Ovary (tissue), 9 donors: ENCODE results near the gene RABAC1. TPM values are rescaled to one million over a fixed set of nuclear protein-coding genes. Genes with fewer than 3 reads are reported as not detected.

Source experiments
- DNase-seq, 5 donors: peaks; one replicate each; pipeline ENCODE4 v3.0.0-alpha.2; 2019 to 2020
- H3K27ac ChIP-seq, 2 donors: fragments of 200-600 bp; one replicate each; pipeline versions ENCODE4 v1.5.1 to v1.8.0; 2019 to 2022
- H3K27me3 ChIP-seq: fragments of 200-600 bp; one replicate; pipeline ENCODE4 v1.8.0; 2022
- H3K36me3 ChIP-seq: fragments of 200-600 bp; sonication (generic); one replicate; pipeline ENCODE4 v1.5.1; 2019
- H3K4me1 ChIP-seq: one replicate; pipeline ENCODE4 v1.8.1; 2013; ENCODE audit warnings: mild to moderate bottlenecking, moderate library complexity; ENCODE audit not compliant: insufficient read depth
- H3K4me3 ChIP-seq: fragments of 200-600 bp; sonication (generic); one replicate; pipeline ENCODE4 v1.5.1; 2017
- H3K9me3 ChIP-seq, 2 donors: fragments of 200-600 bp in 1 of 2; sonication (generic) in 1 of 2; one replicate each; pipeline versions ENCODE4 v1.5.1 to v1.8.1; 2013 to 2019; ENCODE audit warnings: mild to moderate bottlenecking in 1 of 2, moderate library complexity in 1 of 2
- CTCF ChIP-seq, 3 donors: fragments of 450-650 bp in 2 of 3; fragments of 200-600 bp in 1 of 3; IDR thresholded peaks; one replicate each; pipeline versions ENCODE4 v1.5.1 to v1.8.0; 2016 to 2022; ENCODE audit warnings: antibody characterized with exemption in 3 of 3, mild to moderate bottlenecking in 1 of 3
- EP300 ChIP-seq: sonication (generic); formaldehyde crosslinking; IDR thresholded peaks from one replicate; pipeline ENCODE4 v1.6.1; 2017; ENCODE audit warnings: antibody characterized with exemption
- POLR2A ChIP-seq: fragments of 450-650 bp; IDR thresholded peaks from one replicate; pipeline ENCODE4 v1.6.1; 2017; ENCODE audit warnings: antibody characterized with exemption, mild to moderate bottlenecking, moderate library complexity
- WGBS, 3 donors: extraction: QIAGEN DNeasy Blood & Tissue Kit in 1 of 3; methylation state at CpG; one replicate each; pipeline versions ENCODE4 v1.1.5 to v1.1.7; 2013 to 2017; 5-methylcytosine and 5-hydroxymethylcytosine counted together
- intact Hi-C, 4 donors: fragments of 100-400 bp; cut with DNase I; formaldehyde crosslinking; loops; one replicate each; pipeline versions ENCODE4 v1.11.0 to v1.15.1; 2022 to 2023
- polyA plus RNA-seq, 2 donors: library from polyadenylated mRNA; stranded (reverse); fragments of 200-250 nt in 1 of 2; fragments of 350-450 nt in 1 of 2; fragmentation: Illumina TruSeq in 1 of 2; extraction: RNeasy Lipid Tissue Mini Kit (QIAGEN cat#74804) in 1 of 2; gene quantifications; one replicate each; pipeline ENCODE4 v1.2.3, GENCODE V29; 2013 to 2014
- total RNA-seq, 7 donors: library from RNA; depleted of rRNA in 2 of 7; stranded (reverse); fragments of >200 nt in 2 of 7; fragmentation: NEBNext Ultra II Directional in 3 of 7; extraction: Animal tissue kit (Norgen Biotek cat#: 25700) in 3 of 7; gene quantifications; one replicate each; pipeline versions ENCODE4 v1.1.0 to v1.2.4, GENCODE V29; 2016 to 2023
- donor health status: DM: no; HTN: no; CAD: no; lungs with moderate emphysema.
- donor health status: DM: no; HTN: no; CAD: no.
- donor health status: Bipolar disorder and iron deficiency.
- donor health status: DM: yes; HTN: yes; CAD: no.
- donor health status: DM: no; HTN: no; CAD: no.
- donor health status: DM: yes; HTN: yes; CAD: no.

The RABAC1 gene
- total and polyA plus RNA-seq, 9 donors: 21.2 to 224 (median 147) TPM

GRCh38 chr19:41990615-41991014 is 31.5 kb upstream of the RABAC1 start:
- DNase-seq: no peak
- H3K36me3 ChIP-seq: no peaks in the 10 kb centered on the region
- 61 to 66% (median 63%) methylated on average over 2 of the region's 2 CpGs for WGBS, 3 donors
- TF ChIP-seq POLR2A: no peak
- TF ChIP-seq EP300: no peak
- TF ChIP-seq CTCF (IDR thresholded peaks at IDR 0.05): no peak
- no peaks in the 10 kb centered on the region for H3K4me1 ChIP-seq
- H3K4me3 ChIP-seq: no peak overlapping the region
- H3K27ac ChIP-seq: no peak overlapping the region
- H3K9me3 ChIP-seq: no peaks in the 10 kb centered on the region
- intact Hi-C loops: no loop called here
- no peaks in the 10 kb centered on the region for H3K27me3 ChIP-seq

- Histone ChIP-seq H3K9me3 (no peaks in the 10 kb centered on the region), H3K27me3 (no peaks in the 10 kb centered on the region), H3K4me3 (no peak overlapping the region), H3K36me3 (no peaks in the 10 kb centered on the region), H3K27ac (no peak overlapping the region), H3K4me1 (no peaks in the 10 kb centered on the region)
- intact Hi-C loops: no loop called here
- 80 to 85% (median 85%) methylated on average over 4 of the region's 4 CpGs for WGBS, 3 donors
- no peak for DNase-seq
- TF ChIP-seq POLR2A: no peak
- no peak for TF ChIP-seq EP300
- TF ChIP-seq CTCF (IDR thresholded peaks at IDR 0.05): no peak
Measured at GRCh38 chr19:41990028-41990427, 30.9 kb upstream of the RABAC1 start.

GRCh38 chr19:41988947-41989346 is 29.8 kb upstream of the RABAC1 start:
- 83 to 89% (median 84%) methylated on average over 9 of the region's 9 CpGs for WGBS, 3 donors
- DNase-seq: no peak
- no peak for TF ChIP-seq POLR2A
- TF ChIP-seq CTCF (IDR thresholded peaks at IDR 0.05): no peak
- no peak for TF ChIP-seq EP300
- intact Hi-C loops: no loop called here
- Histone ChIP-seq H3K4me3 (no peak overlapping the region), H3K4me1 (no peaks in the 10 kb centered on the region), H3K27ac (no peak overlapping the region), H3K36me3 (no peaks in the 10 kb centered on the region), H3K9me3 (no peaks in the 10 kb centered on the region), H3K27me3 (no peaks in the 10 kb centered on the region)

GRCh38 chr19:41987141-41987860 is 28.2 kb upstream of the RABAC1 start:
- DNase-seq: no peak
- H3K36me3 ChIP-seq: no peaks in the 10 kb centered on the region
- no peaks in the 10 kb centered on the region for H3K4me1 ChIP-seq
- H3K27me3 ChIP-seq: no peaks in the 10 kb centered on the region
- WGBS, 3 donors: 81 to 84% (median 83%) methylated on average over 10 of the region's 10 CpGs
- no peak overlapping the region for H3K4me3 ChIP-seq
- no peak overlapping the region for H3K27ac ChIP-seq
- TF ChIP-seq CTCF (IDR thresholded peaks at IDR 0.05): no peak
- intact Hi-C loops: no loop called here
- H3K9me3 ChIP-seq: no peaks in the 10 kb centered on the region
